Activated CD8-positive, alpha-beta T cell treated with anti-CD3 and anti-CD28 coated beads for 36 hours (primary cell): ENCODE results near the gene ENG. TPM values are rescaled to one million over a fixed set of nuclear protein-coding genes. Genes with fewer than 3 reads are reported as not detected.

ENCODE experiments used
- ATAC-seq: fragments of 200-7000 bp; cut with Tn5 transposase; one replicate; pipeline ENCODE4 v1.10.0; 2021; ENCODE audit warnings: mild to moderate bottlenecking, moderate library complexity
- CTCF ChIA-PET: fragments of 350-600 bp; sonication (Branson Sonifier 250); formaldehyde crosslinking; loops from one replicate; lab custom pipeline; 2021; ENCODE audit warnings: antibody characterized with exemption; lab: Charles Lee
- POLR2A ChIA-PET: fragments of 350-600 bp; sonication (Branson Sonifier 250); formaldehyde crosslinking; loops from one replicate; lab custom pipeline; 2021; ENCODE audit warnings: antibody characterized with exemption; lab: Charles Lee
- DNase-seq: peaks from one replicate; pipeline ENCODE4 v3.0.0-alpha.2; 2020
- H3K27ac Mint-ChIP-seq: one replicate; pipeline ENCODE4 v1.8.0; 2021; ENCODE audit warnings: mild to moderate bottlenecking, mixed read lengths
- H3K27me3 Mint-ChIP-seq: one replicate; pipeline ENCODE4 v1.8.0; 2021; ENCODE audit warnings: mixed read lengths
- H3K36me3 Mint-ChIP-seq: one replicate; pipeline ENCODE4 v1.8.0; 2021; ENCODE audit warnings: low read depth, mixed read lengths
- H3K4me1 Mint-ChIP-seq: one replicate; pipeline ENCODE4 v1.8.0; 2021; ENCODE audit warnings: low read depth, mixed read lengths
- H3K4me3 Mint-ChIP-seq: one replicate; pipeline ENCODE4 v1.8.0; 2021; ENCODE audit warnings: mild to moderate bottlenecking, moderate library complexity, mixed read lengths
- H3K9me3 Mint-ChIP-seq: one replicate; pipeline ENCODE4 v1.8.0; 2021; ENCODE audit warnings: mixed read lengths
- intact Hi-C: fragments of 100-400 bp; cut with micrococcal nuclease; formaldehyde crosslinking; loops from one replicate; pipeline ENCODE4 v1.10.0; 2022
- total RNA-seq, 2 experiments: library from RNA; stranded (reverse); gene quantifications; one replicate each; pipeline ENCODE4 v1.2.3, GENCODE V29; 2021
- TF ChIP-seq, protein P1 (sequence below): fragments of 200-600 bp; IDR thresholded peaks from one replicate; pipeline ENCODE4 v1.8.0; 2022; ENCODE audit warnings: antibody characterized with exemption, mild to moderate bottlenecking

ENG gene
- total RNA-seq, 2 experiments from 2014 or later: 14.2 to 15.0 TPM

- ChIA-PET POLR2A (interaction anchor here (0.6 to 2.0 kb wide), 6 partner anchors 8 to 52 kb away, joined by 3 to 8 read pairs (median 3); partner anchors contain the start of gene FPGS), CTCF (interaction anchor here (0.7 to 1.9 kb wide), 3 partner anchors 52 to 83 kb away, joined by 3 to 5 read pairs (median 3); no protein-coding TSS in a partner anchor)
- intact Hi-C loops: no loop called here
- DNase-seq (no peak), ATAC-seq (no peak)
- H3K36me3 Mint-ChIP-seq: peaks cover 12% of the 10 kb centered on the region
- H3K4me3 Mint-ChIP-seq: no peak overlapping the region
- H3K27me3 Mint-ChIP-seq: no peaks in the 10 kb centered on the region
- no peak overlapping the region for H3K27ac Mint-ChIP-seq
- H3K9me3 Mint-ChIP-seq: no peaks in the 10 kb centered on the region
- H3K4me1 Mint-ChIP-seq: no peaks in the 10 kb centered on the region
- TF ChIP-seq, protein P1, sequence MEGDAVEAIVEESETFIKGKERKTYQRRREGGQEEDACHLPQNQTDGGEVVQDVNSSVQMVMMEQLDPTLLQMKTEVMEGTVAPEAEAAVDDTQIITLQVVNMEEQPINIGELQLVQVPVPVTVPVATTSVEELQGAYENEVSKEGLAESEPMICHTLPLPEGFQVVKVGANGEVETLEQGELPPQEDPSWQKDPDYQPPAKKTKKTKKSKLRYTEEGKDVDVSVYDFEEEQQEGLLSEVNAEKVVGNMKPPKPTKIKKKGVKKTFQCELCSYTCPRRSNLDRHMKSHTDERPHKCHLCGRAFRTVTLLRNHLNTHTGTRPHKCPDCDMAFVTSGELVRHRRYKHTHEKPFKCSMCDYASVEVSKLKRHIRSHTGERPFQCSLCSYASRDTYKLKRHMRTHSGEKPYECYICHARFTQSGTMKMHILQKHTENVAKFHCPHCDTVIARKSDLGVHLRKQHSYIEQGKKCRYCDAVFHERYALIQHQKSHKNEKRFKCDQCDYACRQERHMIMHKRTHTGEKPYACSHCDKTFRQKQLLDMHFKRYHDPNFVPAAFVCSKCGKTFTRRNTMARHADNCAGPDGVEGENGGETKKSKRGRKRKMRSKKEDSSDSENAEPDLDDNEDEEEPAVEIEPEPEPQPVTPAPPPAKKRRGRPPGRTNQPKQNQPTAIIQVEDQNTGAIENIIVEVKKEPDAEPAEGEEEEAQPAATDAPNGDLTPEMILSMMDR: no peak
Measured at GRCh38 chr9:127817881-127818434, 36.5 kb downstream of the ENG start.

- Mint-ChIP-seq H3K27ac (no peak overlapping the region), H3K27me3 (no peaks in the 10 kb centered on the region), H3K9me3 (no peaks in the 10 kb centered on the region), H3K4me1 (no peaks in the 10 kb centered on the region), H3K36me3 (peaks cover 13% of the 10 kb centered on the region), H3K4me3 (no peak overlapping the region)
- TF ChIP-seq, protein P1: no peak
- POLR2A ChIA-PET: interaction anchor here (0.5 to 2.1 kb wide), 5 partner anchors 9 to 36 kb away, joined by 3 to 8 read pairs (median 3); partner anchors contain the start of gene FPGS
- DNase-seq: no peak
- no peak for ATAC-seq
- CTCF ChIA-PET: interaction anchor here (0.6 to 1.0 kb wide), 2 partner anchors 11 to 71 kb away, joined by 3 read pairs; no protein-coding TSS in a partner anchor
- intact Hi-C loops: no loop called here
Measured at GRCh38 chr9:127816728-127817127, 37.7 kb downstream of the ENG start.

DNA sequence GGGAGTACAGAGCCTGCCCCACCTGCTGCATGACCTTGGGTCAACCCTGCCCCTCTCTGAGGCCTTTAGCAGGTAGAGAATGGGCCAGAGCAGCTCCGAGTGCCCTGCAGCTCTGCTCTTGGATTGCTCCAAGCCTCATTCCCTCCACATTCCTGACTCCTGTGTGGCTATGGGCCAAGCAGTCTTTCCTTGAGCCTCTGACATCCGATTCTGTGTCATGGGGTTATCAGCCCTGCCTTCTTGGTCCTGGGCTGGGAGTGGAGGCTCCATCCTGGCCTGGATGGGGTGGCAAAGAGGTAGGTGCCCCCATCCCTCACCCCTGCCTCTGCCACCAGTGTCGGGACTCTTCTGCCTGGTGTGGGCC, 38.1 kb downstream of the ENG start:
- DNase-seq: no peak
- intact Hi-C loops: no loop called here
- ChIA-PET CTCF (no interaction called here), POLR2A (interaction anchor here (0.5 to 2.1 kb wide), 2 partner anchors 9 to 10 kb away, joined by 3 to 6 read pairs; no protein-coding TSS in a partner anchor)
- TF ChIP-seq, protein P1: no peak
- no peaks in the 10 kb centered on the region for H3K4me1 Mint-ChIP-seq
- H3K27me3 Mint-ChIP-seq: no peaks in the 10 kb centered on the region
- no peak overlapping the region for H3K4me3 Mint-ChIP-seq
- H3K36me3 Mint-ChIP-seq: peaks cover 14% of the 10 kb centered on the region
- no peak for ATAC-seq
- no peaks in the 10 kb centered on the region for H3K9me3 Mint-ChIP-seq
- no peak overlapping the region for H3K27ac Mint-ChIP-seq

DNA sequence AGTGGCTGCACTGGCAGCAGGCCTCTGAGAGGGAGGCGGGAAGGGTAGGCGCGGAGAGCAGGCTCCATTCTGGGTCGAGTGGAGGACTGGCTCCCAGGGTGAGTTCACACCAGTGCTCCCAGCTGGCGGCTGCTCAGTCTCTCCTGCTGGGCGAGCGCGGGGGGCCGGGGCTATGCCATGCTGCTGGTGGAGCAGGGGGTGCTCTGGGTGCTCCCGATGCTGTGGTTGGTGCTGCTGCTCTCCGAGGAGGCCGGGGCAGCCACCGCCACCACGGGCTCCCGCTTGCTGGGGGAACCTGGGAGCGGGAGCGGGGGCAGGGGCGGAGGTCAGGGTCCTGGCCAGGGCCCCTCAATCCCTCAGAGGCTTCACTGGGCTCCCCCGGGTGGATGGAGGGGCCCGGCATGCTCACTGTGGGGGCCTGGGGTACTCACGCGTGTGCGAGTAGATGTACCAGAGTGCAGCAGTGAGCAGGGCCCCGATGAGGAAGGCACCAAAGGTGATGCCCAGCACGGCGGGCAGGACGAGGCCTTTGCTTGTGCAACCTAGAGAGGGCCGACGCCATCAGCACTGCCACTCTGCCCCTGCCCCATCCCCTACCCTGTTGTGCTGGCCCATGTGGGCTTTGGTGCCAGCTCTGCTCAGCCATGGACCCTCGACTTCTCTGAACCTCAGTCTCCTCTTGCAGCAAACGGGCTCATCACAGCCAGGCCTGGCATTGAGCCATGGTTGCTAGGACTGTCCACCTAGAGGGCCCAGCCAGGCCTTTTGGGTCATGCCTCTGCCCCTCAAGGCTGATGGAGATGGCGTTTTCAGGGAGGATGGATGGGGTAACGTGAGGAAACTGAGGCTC, 38.7 kb downstream of the ENG start:
- DNase-seq (no peak), ATAC-seq (no peak)
- no peaks in the 10 kb centered on the region for H3K27me3 Mint-ChIP-seq
- ChIA-PET POLR2A (interaction anchor here (1.3 to 2.1 kb wide), 3 partner anchors 11 to 26 kb away, joined by 3 to 6 read pairs (median 5); partner anchors contain the start of gene FPGS), CTCF (no interaction called here)
- no peak overlapping the region for H3K4me3 Mint-ChIP-seq
- H3K27ac Mint-ChIP-seq: no peak overlapping the region
- H3K4me1 Mint-ChIP-seq: no peaks in the 10 kb centered on the region
- intact Hi-C loops: no loop called here
- TF ChIP-seq, protein P1: no peak
- no peaks in the 10 kb centered on the region for H3K9me3 Mint-ChIP-seq
- peaks cover 14% of the 10 kb centered on the region for H3K36me3 Mint-ChIP-seq
